H1 (cell line): ENCODE data around the gene SCGN. TPM values are rescaled to one million over a fixed set of nuclear protein-coding genes. Genes with fewer than 3 reads are reported as not detected.

ENCODE experiments used
- CTCF ChIA-PET: fragments of 300-600 bp; sonication (Branson Sonifier 250); formaldehyde crosslinking; loops from one replicate; lab custom pipeline; 2021; ENCODE audit not compliant: partially characterized antibody; lab: Charles Lee
- POLR2A ChIA-PET: fragments of 300-600 bp; sonication (Branson Sonifier 250); formaldehyde crosslinking; loops from one replicate; lab custom pipeline; 2021; ENCODE audit warnings: inconsistent platforms; ENCODE audit not compliant: partially characterized antibody; lab: Charles Lee
- DNase-seq, 2 experiments: peaks; one replicate each; pipeline versions ENCODE4 v3.0.0 to v3.0.0-alpha.2; 2010 to 2022; ENCODE audit warnings: low spot score in 2 of 2, low read depth in 1 of 2, mixed read lengths in 1 of 2
- FAIRE-seq: peaks from 2 replicates; lab custom pipeline; 2011; peaks lifted over from hg19 to GRCh38; lab: Jason Lieb, UNC
- H2AFZ ChIP-seq: 2 replicates; pipeline ENCODE4 v1.8.1; 2012; ENCODE audit warnings: low read length, inconsistent platforms
- H2AK5ac ChIP-seq: 2 replicates; pipeline ENCODE4 v1.6.1; 2013; ENCODE audit warnings: low read depth, low read length
- H2BK120ac ChIP-seq: replicated peaks from 2 replicates; pipeline ENCODE3; 2013; ENCODE audit warnings: low read depth, low read length, inconsistent platforms
- H2BK12ac ChIP-seq: 2 replicates; pipeline ENCODE4 v1.6.1; 2013; ENCODE audit warnings: low read depth, low read length
- H2BK15ac ChIP-seq: 2 replicates; pipeline ENCODE4 v1.6.1; 2013; ENCODE audit warnings: low read length
- H2BK20ac ChIP-seq: 2 replicates; pipeline ENCODE4 v1.6.1; 2013; ENCODE audit warnings: low read length
- H2BK5ac ChIP-seq: 2 replicates; pipeline ENCODE4 v1.6.1; 2013; ENCODE audit warnings: low read depth, low read length
- H3K14ac ChIP-seq: 2 replicates; pipeline ENCODE4 v1.6.1; 2013; ENCODE audit warnings: inconsistent platforms; ENCODE audit not compliant: insufficient read length
- H3K18ac ChIP-seq: 2 replicates; pipeline ENCODE4 v1.6.1; 2013; ENCODE audit warnings: low read length; ENCODE audit errors: extremely low read depth
- H3K23ac ChIP-seq: 2 replicates; pipeline ENCODE4 v1.6.1; 2013; ENCODE audit warnings: inconsistent platforms; ENCODE audit not compliant: insufficient read length
- H3K23me2 ChIP-seq: 2 replicates; pipeline ENCODE4 v1.6.1; 2013; ENCODE audit warnings: low read depth, low read length
- H3K27ac ChIP-seq: 2 replicates; pipeline ENCODE4 v1.6.1; 2011; ENCODE audit warnings: low read depth, low read length, inconsistent platforms
- H3K27me3 ChIP-seq, 4 experiments: replicated peaks in 1 of 4; 1 replicate in 1 of 4; 2 replicates in 3 of 4; pipeline versions ENCODE4 v1.6.1 to v1.8.1; 2011 to 2013; ENCODE audit warnings: low read length in 3 of 4, mild to moderate bottlenecking in 3 of 4, inconsistent platforms in 2 of 4, mixed read lengths in 2 of 4, moderate library complexity in 1 of 4; ENCODE audit not compliant: control insufficient read depth in 3 of 4, insufficient read depth in 3 of 4; ENCODE audit errors: extremely low read depth in 1 of 4
- H3K36me3 ChIP-seq, 4 experiments: 2 replicates each; pipeline versions ENCODE4 v1.6.1 to v1.8.1; 2011 to 2013; ENCODE audit warnings: mild to moderate bottlenecking in 4 of 4, low read length in 3 of 4, moderate library complexity in 2 of 4, control low read depth in 1 of 4, inconsistent platforms in 1 of 4; ENCODE audit not compliant: insufficient read depth in 4 of 4, control insufficient read depth in 2 of 4
- H3K4ac ChIP-seq: replicated peaks from 2 replicates; pipeline ENCODE3; 2013; ENCODE audit warnings: low read length, low read depth, mixed read lengths, inconsistent platforms; ENCODE audit not compliant: insufficient read length
- H3K4me1 ChIP-seq, 4 experiments: replicated peaks in 1 of 4; 1 replicate in 1 of 4; 2 replicates in 3 of 4; pipeline versions ENCODE4 v1.6.1 to v1.8.1; 2011 to 2013; ENCODE audit warnings: low read length in 3 of 4, inconsistent platforms in 2 of 4, mixed read lengths in 1 of 4; ENCODE audit not compliant: insufficient read depth in 4 of 4, control insufficient read depth in 3 of 4
- H3K4me2 ChIP-seq, 2 experiments: 2 replicates each; pipeline versions ENCODE4 v1.6.1 to v1.8.1; 2011 to 2013; ENCODE audit warnings: low read depth in 2 of 2, low read length in 2 of 2, control low read depth in 1 of 2, inconsistent platforms in 1 of 2, mild to moderate bottlenecking in 1 of 2; ENCODE audit not compliant: insufficient read depth in 1 of 2
- H3K4me3 ChIP-seq, 4 experiments: fragments of 200-600, 300-600 bp in 1 of 4; sonication (generic), shearing (Covaris generic), sonication (Bioruptor Twin) in 1 of 4; 2 replicates each; pipeline versions ENCODE4 v1.5.1 to v1.8.1; 2011 to 2016; ENCODE audit warnings: low read length in 4 of 4, low read depth in 3 of 4, control low read depth in 2 of 4, inconsistent platforms in 2 of 4, mild to moderate bottlenecking in 2 of 4, mixed read lengths in 1 of 4, moderate library complexity in 1 of 4; ENCODE audit not compliant: insufficient read depth in 2 of 4; ENCODE audit errors: extremely low read depth in 1 of 4
- H3K56ac ChIP-seq: replicated peaks from 2 replicates; pipeline ENCODE3; 2013; ENCODE audit warnings: low read depth, mild to moderate bottlenecking, mixed read lengths, low read length, inconsistent platforms; ENCODE audit not compliant: insufficient read length
- H3K79me1 ChIP-seq: 2 replicates; pipeline ENCODE4 v1.6.1; 2013; ENCODE audit warnings: low read depth, low read length, control low read depth
- H3K79me2 ChIP-seq, 2 experiments: 2 replicates each; pipeline versions ENCODE4 v1.6.1 to v1.8.1; 2012 to 2013; ENCODE audit warnings: low read length in 2 of 2, mild to moderate bottlenecking in 2 of 2, inconsistent platforms in 1 of 2; ENCODE audit not compliant: insufficient read depth in 2 of 2, control insufficient read depth in 1 of 2
- H3K9ac ChIP-seq, 4 experiments: replicated peaks in 1 of 4; 1 replicate in 1 of 4; 2 replicates in 3 of 4; pipeline versions ENCODE4 v1.6.1 to v1.8.1; 2011 to 2013; ENCODE audit warnings: low read depth in 3 of 4, low read length in 3 of 4, control low read depth in 2 of 4, mild to moderate bottlenecking in 2 of 4, moderate library complexity in 2 of 4, inconsistent platforms in 1 of 4; ENCODE audit errors: extremely low read depth in 1 of 4
- H3K9me3 ChIP-seq, 2 experiments: 2 replicates each; pipeline versions ENCODE4 v1.6.1 to v1.8.1; 2012 to 2013; ENCODE audit warnings: mild to moderate bottlenecking in 2 of 2, moderate library complexity in 2 of 2, control low read depth in 1 of 2, inconsistent platforms in 1 of 2, low read depth in 1 of 2, low read length in 1 of 2, mixed read lengths in 1 of 2; ENCODE audit not compliant: insufficient read depth in 2 of 2
- H4K20me1 ChIP-seq, 2 experiments: replicated peaks in 1 of 2; 2 replicates each; pipeline versions ENCODE3 to v1.8.1; 2011 to 2013; ENCODE audit warnings: inconsistent platforms in 2 of 2, low read length in 2 of 2, mild to moderate bottlenecking in 1 of 2; ENCODE audit not compliant: insufficient read depth in 2 of 2, control insufficient read depth in 1 of 2
- H4K5ac ChIP-seq: 2 replicates; pipeline ENCODE4 v1.6.1; 2013; ENCODE audit warnings: low read length, low read depth, mixed read lengths, inconsistent platforms; ENCODE audit not compliant: insufficient read length
- H4K8ac ChIP-seq: 2 replicates; pipeline ENCODE4 v1.8.0; 2013; ENCODE audit warnings: mild to moderate bottlenecking, moderate library complexity, low read length, inconsistent platforms; ENCODE audit not compliant: insufficient read depth; ENCODE audit errors: extremely low read depth
- H4K91ac ChIP-seq: replicated peaks from 2 replicates; pipeline ENCODE3; 2013; ENCODE audit warnings: low read length, mixed read lengths, inconsistent platforms; ENCODE audit not compliant: insufficient read length
- BACH1 ChIP-seq: IDR thresholded peaks from 2 replicates; pipeline ENCODE4 v1.6.1; 2012; ENCODE audit warnings: low read length, improper control_type of control experiment
- BRCA1 ChIP-seq: IDR thresholded peaks from 2 replicates; pipeline ENCODE4 v1.6.1; 2012; ENCODE audit warnings: low read depth, low read length, improper control_type of control experiment
- GABPA ChIP-seq: IDR thresholded peaks from 2 replicates; pipeline ENCODE4 v1.6.1; 2011; ENCODE audit warnings: mild to moderate bottlenecking, low read length, moderate library complexity, borderline replicate concordance; ENCODE audit not compliant: insufficient read depth
- GTF2F1 ChIP-seq: IDR thresholded peaks from 2 replicates; pipeline ENCODE4 v1.6.1; 2012; ENCODE audit warnings: low read depth, low read length, improper control_type of control experiment, borderline replicate concordance
- HDAC6 ChIP-seq: IDR thresholded peaks from one replicate; pipeline ENCODE4 v1.7.1; 2012; ENCODE audit warnings: low read depth, mild to moderate bottlenecking, inconsistent platforms, low read length, moderate library complexity
- RNF2 ChIP-seq: fragments of 200-900, 300-1000 bp; sonication (generic); IDR thresholded peaks from 2 replicates; pipeline ENCODE4 v1.7.1; 2016; ENCODE audit warnings: borderline replicate concordance, low read depth, mild to moderate bottlenecking, antibody characterized with exemption, low read length; ENCODE audit not compliant: poor library complexity, severe bottlenecking; ENCODE audit errors: missing control alignments
- SP1 ChIP-seq: IDR thresholded peaks from 2 replicates; pipeline ENCODE4 v1.6.1; 2011; ENCODE audit warnings: low read depth, low read length
- SP2 ChIP-seq: IDR thresholded peaks from 2 replicates; pipeline ENCODE4 v1.6.1; 2012; ENCODE audit warnings: mild to moderate bottlenecking, low read length, inconsistent platforms
- TAF1 ChIP-seq: IDR thresholded peaks from 2 replicates; pipeline ENCODE4 v1.6.1; 2011; ENCODE audit warnings: mild to moderate bottlenecking, low read depth, low read length
- TEAD4 ChIP-seq: IDR thresholded peaks from 2 replicates; pipeline ENCODE4 v1.6.1; 2012; ENCODE audit warnings: low read depth, low read length, inconsistent platforms, mixed read lengths
- WGBS, 2 experiments: shearing (Covaris generic) in 1 of 2; methylation state at CpG; one replicate each; pipeline versions ENCODE4 v1.1.6 to v1.1.7; 2013 to 2015; ENCODE audit warnings: low lambda C conversion rate in 2 of 2, mixed read lengths in 2 of 2, inconsistent platforms in 1 of 2, low coverage in 1 of 2, missing lambda C conversion rate in 1 of 2; ENCODE audit not compliant: insufficient replicate concordance in 2 of 2, insufficient coverage in 1 of 2, insufficient read length in 1 of 2; ENCODE audit errors: extremely low coverage in 1 of 2, missing lambda C conversion rate in 1 of 2; 5-methylcytosine and 5-hydroxymethylcytosine counted together
- polyA plus RNA-seq, 7 experiments: library from polyadenylated mRNA; depleted of rRNA in 3 of 7; stranded (reverse) in 5 of 7; unstranded in 2 of 7; fragments of >200 nt in 5 of 7; fragments of 200-250 nt in 2 of 7; gene quantifications; 1 replicate in 5 of 7; 2 replicates in 1 of 7; 4 replicates in 1 of 7; pipeline versions ENCODE4 v1.2.1 to v1.2.3, GENCODE V29; 2011 to 2013; ENCODE audit warnings: missing spikeins in 2 of 7, mixed read lengths in 2 of 7
- total RNA-seq: library from RNA; stranded (reverse); fragmentation: NEBNext Ultra II Directional; extraction: Animal tissue kit (Norgen Biotek cat#: 25700); gene quantifications from 2 replicates; pipeline ENCODE4 v1.2.1, GENCODE V29; 2021

SCGN gene
- total and polyA plus RNA-seq, 2 of the 8 experiments (the other 6 are each of a cell fraction or from before 2014, with no cell fraction given) = not detected

GRCh38 chr6:25682324-25682723 lies 30.3 kb downstream of the SCGN start:
- Histone ChIP-seq H3K4me1 (no peaks in the 10 kb centered on the region), H2BK120ac (no peak overlapping the region), H3K27ac (no peak overlapping the region), H2BK12ac (no peak overlapping the region), H2AK5ac (no peak overlapping the region), H3K18ac (no peak overlapping the region), H2AFZ (no peak overlapping the region), H2BK15ac (no peak overlapping the region), H2BK20ac (no peak overlapping the region), H3K23ac (no peak overlapping the region), H3K56ac (no peak overlapping the region), H4K8ac (no peak overlapping the region), H3K4me2 (no peak overlapping the region), H3K9ac (no peak overlapping the region), H4K91ac (no peak overlapping the region), H3K79me2 (no peaks in the 10 kb centered on the region), H3K9me3 (no peaks in the 10 kb centered on the region), H3K4ac (no peak overlapping the region), H3K36me3 (no peaks in the 10 kb centered on the region), H3K14ac (no peak overlapping the region), H2BK5ac (no peak overlapping the region), H3K4me3 (no peak overlapping the region), H4K20me1 (no peaks in the 10 kb centered on the region), H3K23me2 (no peaks in the 10 kb centered on the region), H3K79me1 (no peaks in the 10 kb centered on the region), H4K5ac (no peak overlapping the region), H3K27me3 (no peaks in the 10 kb centered on the region)
- POLR2A ChIA-PET = interaction anchor here (1.0 kb wide), 1 partner anchor 9 kb away, joined by 4 read pairs; no protein-coding TSS in a partner anchor
- CTCF ChIA-PET = no interaction called here
- WGBS, 2 experiments = 96% methylated on average over 4 of the region's 4 CpGs; no CpG with 5 or more reads in 1 of the 2 experiments
- no peak for FAIRE-seq
- no peak for TF ChIP-seq BRCA1
- no peak for TF ChIP-seq GTF2F1
- TF ChIP-seq TEAD4 = no peak
- TF ChIP-seq SP2 = no peak
- TF ChIP-seq GABPA = no peak
- TF ChIP-seq TAF1 = no peak
- no peak for TF ChIP-seq BACH1
- TF ChIP-seq RNF2 = no peak
- TF ChIP-seq SP1 = no peak
- no peak for TF ChIP-seq HDAC6
- DNase-seq = no peak
